Astrocyte of the hippocampus (primary cell): ENCODE data around the gene CSTF3.

Source experiments
- DNase-seq: peaks from one replicate; pipeline ENCODE4 v3.0.0; 2011; ENCODE audit warnings: low read depth, low spot score

Gene CSTF3

GRCh38 chr11:33043221-33043830, 118.0 kb downstream of the CSTF3 start:
- no peak for DNase-seq

DNA sequence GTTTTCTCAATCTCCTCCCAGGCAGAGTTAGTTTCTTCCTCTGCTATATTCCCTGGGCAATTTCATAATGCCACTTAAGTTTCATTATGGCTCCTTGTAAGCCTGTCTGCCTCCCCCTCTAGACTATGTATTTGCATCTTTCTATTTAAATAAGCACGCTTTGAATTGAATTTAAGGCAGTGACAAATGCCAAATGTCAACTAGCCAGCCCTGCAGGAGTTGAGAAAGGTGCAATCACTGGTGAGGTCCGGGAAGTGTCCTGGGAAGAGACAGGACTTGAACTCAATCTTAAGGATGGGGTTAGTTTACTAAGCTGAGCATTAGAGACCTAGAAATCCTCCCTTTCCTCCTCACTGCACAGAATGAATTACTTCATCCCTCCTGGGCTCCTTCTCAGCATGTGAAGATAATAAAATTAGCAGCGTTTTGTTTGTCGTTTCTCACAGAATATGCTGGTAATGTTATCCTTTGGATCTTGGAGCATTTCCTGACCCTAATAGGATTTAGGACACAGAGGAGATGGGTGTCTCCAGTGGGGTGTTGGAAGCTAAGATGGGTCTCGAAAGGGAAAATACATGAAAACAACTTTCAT, 120.3 kb downstream of the CSTF3 start:
- no peak for DNase-seq

DNA sequence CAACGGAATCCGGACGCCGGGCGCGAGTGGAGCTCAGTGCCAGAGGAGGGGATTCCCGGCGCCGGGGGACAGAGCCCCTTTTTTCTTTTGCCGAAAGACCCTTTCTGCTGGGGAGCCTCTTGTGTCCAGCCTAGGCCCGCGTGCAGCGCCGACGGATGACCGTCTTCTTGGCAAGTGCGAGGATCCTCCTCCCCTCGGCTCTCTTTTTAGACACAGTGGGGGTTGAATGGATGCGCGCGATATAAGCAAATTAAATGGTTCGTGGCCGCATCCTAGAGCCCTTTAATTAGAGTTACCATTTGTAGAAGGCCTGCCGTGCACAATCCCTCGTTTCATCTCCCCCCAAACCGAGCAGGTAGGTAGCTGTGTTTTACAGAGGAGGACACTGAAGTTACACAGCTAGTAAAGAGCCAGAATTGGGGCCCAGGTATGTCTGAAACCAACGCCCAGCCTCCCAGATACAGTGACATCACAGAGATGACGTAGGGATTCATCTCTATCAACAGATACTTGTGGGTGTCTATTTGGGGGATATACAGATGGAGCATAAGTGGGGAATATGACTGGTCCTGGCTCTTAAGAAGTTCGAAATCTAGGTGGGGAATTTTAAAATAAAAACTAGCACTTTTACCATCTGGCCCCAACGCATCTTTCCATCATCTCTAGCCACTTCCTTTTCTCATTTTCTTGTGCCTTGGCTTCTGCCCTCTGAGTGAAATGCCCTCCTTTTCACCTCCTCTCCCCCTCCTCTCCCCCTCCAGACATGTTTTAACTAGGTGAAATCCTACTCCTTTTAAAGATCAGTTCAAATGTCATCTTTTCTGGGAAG, 121.0 kb downstream of the CSTF3 start:
- DNase-seq = peak; percentile 38

DNA sequence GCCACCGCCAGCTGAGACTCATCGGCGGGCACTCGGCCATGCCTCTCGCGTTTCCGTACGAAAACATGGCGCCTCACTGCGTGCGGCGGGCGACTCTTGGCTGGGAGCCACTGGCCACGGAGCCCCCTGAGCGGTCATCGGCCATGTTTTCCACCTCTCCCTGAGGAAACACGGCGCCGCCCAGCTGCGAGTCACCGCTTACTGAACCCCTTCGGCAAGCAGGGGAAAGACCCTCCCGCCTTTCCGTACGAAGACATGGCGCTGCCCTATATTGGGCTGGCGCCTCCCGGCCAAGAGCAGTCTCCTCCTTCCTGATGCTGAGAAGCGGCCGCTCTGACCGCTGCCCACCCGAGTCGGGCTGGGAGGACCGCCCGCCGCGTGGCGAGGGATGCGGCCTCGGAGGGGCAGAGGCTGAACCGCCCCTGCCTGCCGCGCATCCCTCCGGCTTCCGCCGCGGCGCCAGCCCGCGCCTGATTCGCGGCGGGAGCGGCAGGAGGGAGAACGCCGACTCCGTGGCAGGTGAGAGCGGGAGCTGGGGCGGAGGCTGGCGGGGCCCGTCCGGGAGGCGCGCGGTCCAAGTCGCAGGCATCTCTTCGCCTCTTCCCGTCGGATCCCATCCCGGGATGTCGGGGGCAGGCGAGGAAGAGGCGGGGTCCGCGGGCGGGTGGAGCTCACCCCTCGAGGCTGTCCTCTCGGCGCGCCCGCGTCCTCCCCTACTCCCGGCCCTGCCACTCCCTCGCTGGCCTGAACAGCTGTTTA, 121.8 kb downstream of the CSTF3 start, which contains the start of gene TCP11L1:
Gene TCP11L1, plus strand, starts transcription at position 299 of the 759 bp plus-strand sequence. CDS start 4,202 bp downstream, outside the sequence.
- peak; percentile 98 for DNase-seq

DNA sequence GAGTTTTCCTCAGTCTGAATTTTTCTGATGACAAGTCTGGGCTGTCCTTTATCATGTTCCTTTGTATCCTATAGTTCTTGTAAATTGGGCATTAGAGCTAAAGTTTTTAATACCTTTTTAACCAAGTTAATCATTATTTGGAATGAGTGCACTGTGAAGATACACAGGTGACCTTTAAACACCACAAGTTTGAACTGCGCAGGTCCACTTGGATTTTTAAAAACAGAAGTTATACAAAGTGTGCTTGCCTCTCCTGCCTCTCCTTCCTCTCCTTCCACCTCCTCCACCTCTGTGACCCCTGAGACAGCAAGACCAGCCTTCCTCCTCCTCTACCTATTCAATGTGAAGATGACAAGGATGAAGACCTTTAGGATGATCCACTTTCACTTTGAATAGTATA, 126.3 kb downstream of the CSTF3 start:
- DNase-seq = no peak
